ENCODE data around the gene CNTRL.
"Not testable (repeated sequence)": the region's sequence is repeated elsewhere in the genome, so short reads cannot be mapped to it uniquely, and the experiment has no call there.

The CNTRL gene, protein sequence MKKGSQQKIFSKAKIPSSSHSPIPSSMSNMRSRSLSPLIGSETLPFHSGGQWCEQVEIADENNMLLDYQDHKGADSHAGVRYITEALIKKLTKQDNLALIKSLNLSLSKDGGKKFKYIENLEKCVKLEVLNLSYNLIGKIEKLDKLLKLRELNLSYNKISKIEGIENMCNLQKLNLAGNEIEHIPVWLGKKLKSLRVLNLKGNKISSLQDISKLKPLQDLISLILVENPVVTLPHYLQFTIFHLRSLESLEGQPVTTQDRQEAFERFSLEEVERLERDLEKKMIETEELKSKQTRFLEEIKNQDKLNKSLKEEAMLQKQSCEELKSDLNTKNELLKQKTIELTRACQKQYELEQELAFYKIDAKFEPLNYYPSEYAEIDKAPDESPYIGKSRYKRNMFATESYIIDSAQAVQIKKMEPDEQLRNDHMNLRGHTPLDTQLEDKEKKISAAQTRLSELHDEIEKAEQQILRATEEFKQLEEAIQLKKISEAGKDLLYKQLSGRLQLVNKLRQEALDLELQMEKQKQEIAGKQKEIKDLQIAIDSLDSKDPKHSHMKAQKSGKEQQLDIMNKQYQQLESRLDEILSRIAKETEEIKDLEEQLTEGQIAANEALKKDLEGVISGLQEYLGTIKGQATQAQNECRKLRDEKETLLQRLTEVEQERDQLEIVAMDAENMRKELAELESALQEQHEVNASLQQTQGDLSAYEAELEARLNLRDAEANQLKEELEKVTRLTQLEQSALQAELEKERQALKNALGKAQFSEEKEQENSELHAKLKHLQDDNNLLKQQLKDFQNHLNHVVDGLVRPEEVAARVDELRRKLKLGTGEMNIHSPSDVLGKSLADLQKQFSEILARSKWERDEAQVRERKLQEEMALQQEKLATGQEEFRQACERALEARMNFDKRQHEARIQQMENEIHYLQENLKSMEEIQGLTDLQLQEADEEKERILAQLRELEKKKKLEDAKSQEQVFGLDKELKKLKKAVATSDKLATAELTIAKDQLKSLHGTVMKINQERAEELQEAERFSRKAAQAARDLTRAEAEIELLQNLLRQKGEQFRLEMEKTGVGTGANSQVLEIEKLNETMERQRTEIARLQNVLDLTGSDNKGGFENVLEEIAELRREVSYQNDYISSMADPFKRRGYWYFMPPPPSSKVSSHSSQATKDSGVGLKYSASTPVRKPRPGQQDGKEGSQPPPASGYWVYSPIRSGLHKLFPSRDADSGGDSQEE (N-terminal part only)

DNA sequence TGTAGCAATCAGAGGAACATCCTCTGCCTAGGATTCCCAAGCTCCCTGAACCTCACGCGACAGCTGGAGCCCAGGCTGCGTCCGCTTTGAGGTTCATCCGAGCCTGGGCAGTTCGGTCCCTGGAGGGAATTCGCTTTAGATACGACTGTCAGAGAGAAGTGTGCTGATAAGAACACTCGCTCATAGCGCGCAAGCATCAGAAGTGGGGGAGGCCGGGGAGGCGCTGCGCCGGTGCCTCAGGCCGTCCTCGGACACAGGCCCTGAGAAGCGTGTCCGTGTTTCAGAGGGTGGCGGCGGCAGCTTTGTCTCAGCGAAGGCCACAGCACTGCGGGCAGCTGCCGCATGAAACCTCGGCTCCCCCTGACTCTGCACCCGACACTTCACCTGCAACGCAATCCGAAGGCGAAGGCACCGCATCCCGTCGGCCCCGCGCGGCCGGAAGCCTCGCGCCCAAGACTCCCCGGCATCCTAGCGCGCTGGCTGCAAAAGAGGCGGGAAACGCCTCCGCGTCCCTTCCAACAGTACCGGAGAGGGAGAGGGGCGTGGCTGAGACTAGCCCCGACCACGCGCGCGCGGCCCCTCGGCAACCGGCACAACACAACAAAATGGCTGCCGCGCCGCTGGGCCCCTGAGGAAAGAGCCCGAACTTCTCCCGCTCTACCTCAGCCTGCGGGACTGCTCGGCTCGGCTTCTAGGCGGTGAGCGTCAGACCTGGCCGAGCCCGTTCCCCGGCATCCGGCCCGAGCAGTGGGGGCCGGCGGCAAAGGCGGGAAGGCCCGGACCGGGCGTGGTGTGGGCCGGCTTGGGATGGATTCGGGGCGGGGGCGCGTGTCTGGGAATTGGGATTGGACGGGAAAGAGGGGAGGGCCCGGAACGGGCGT is at the start of gene CNTRL:
CNTRL (plus strand) TSS at position 586 of the 881 bp plus-strand sequence. CDS start 13,372 bp downstream, outside the sequence.
- in situ Hi-C loops (cut with MboI; ENCODE audit: low sequenced_read_pairs), result no loop called here

DNA sequence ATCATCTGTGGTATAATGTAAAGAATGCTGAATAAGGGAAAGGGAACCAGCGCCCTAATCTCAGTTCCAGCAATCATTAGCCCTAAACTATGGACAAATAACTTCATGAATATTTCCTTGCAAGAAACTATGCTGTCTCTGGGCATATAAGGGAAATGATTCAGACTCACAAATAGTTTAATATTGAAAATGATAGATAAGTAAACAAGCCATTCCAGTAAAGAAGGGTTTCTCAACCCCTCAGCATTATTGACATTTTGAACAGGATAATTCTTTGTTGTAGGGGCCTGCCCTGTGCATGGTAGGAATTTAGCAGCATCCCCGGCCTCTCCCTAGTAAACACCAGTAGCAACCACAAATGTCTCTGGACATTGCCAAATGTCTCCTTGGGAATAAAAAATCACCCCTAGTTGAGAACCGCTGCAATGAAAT is 48.5 kb upstream of the CNTRL start:
- in situ Hi-C loops (cut with MboI; ENCODE audit: low sequenced_read_pairs), result no loop called here

DNA sequence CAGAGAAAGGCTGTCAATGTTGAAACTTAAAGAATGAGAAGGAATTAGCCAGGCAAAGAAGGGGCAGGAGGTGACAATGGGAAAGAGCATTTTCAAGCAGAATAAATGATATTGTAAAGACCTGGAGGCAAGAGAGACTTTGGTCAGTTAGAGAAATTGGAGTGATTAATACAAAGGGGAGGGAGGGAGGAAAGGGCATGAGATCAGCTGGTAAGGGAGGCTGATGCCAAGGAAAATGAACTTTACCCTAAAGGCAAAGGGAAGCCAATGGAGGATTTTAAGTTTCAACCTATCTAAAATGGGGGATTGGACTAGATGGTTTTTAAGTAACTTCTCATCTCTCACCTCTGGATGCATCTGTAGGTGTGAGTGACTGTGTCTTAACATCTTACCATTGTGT is 48.0 kb upstream of the CNTRL start:
- in situ Hi-C loops (cut with MboI; ENCODE audit: low sequenced_read_pairs), result no loop called here

DNA sequence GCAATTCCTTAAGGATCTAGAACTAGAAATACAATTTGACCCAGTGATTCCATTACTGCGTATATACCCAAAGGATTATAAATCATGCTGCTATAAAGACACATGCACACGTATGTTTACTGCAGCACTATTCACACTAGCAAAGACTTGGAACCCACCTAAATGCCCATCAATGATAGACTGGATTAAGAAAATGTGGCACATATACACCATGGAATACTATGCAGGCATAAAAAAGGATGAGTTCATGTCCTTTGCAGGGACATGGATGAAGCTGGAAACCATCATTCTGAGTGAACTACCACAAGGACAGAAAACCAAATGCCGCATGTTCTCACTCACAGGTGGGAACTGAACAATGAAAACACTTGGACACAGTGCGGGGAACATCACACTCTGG is 46.5 kb upstream of the CNTRL start:
- in situ Hi-C loops (cut with MboI; ENCODE audit: low sequenced_read_pairs), result not testable (repeated sequence)

DNA sequence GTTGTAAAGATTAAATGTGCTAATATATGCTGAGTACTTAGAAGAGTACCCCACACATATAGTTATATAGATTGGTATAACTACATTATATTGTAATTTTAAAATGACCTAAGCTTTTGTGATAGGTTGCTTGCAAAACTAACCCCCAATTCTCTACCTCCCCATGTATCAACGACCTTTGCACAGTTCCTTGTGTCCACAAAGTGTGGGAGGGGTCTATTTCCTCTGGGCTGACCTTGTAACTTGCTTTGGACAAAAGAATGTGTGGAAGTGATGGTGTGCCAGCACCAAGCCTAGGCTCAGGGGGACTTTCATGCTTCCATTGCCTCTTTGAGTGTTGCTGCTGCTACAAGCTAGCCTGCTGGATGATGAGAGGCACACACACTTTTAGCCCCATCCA is 45.3 kb upstream of the CNTRL start:
- in situ Hi-C loops (cut with MboI; ENCODE audit: low sequenced_read_pairs), result no loop called here

DNA sequence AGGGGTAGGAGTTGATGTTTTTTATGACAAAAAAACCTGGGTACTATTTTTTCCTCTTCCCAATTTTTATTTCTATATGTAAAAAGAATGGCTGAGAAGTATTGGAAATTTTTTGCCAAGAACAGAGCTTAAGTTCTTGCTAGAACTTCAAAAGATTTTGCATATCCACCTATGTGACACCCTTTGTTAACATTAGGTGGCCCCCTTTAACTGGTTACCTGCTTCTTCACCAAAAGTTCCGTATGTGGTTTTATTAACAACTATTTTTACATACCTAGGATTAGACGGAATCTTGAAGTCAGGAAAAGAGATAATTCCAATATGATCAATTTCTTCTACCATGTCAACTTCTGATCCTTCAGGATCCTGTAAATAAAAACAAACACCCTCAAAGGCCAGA is 40.2 kb upstream of the CNTRL start:
- in situ Hi-C loops (cut with MboI; ENCODE audit: low sequenced_read_pairs), result no loop called here

DNA sequence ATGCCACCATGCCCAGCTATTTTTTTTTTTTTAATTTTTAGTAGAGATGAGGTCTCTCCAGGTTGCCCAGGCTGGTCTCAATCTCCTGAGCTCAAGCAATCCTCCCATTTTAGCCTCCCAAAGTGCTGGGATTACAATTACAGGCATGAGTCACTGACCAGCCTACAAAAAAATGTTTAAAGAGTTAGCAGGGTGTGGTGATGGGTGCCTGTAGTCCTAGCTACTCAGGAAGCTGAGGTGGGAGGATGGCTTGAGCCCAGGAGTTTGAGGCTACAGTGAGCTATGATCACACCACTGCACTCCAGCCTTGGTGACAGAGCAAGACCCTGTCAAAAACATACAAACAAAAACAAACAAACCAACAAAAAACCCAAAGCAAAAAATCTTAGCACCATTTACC is 39.0 kb upstream of the CNTRL start:
- in situ Hi-C loops (cut with MboI; ENCODE audit: low sequenced_read_pairs), result not testable (repeated sequence)

DNA sequence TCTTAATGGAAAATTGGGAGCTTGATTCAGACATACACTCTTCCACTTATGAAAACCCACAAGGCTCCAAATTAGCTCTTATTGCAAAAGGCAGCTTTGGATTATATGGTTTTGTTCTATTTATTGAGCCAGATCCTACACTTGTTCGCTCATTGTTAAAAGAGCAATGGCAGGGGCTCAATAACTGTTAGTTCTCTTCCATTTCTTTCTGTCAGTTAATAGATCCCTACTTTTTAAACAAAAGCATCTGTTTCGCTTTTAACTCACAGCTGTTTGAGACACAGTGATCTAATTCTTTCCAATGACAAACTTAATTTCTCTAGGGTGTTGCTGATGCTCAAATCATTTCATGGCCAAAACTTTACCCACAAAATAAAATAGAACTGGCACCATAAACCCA is 36.4 kb upstream of the CNTRL start:
- in situ Hi-C loops (cut with MboI; ENCODE audit: low sequenced_read_pairs), result no loop called here

DNA sequence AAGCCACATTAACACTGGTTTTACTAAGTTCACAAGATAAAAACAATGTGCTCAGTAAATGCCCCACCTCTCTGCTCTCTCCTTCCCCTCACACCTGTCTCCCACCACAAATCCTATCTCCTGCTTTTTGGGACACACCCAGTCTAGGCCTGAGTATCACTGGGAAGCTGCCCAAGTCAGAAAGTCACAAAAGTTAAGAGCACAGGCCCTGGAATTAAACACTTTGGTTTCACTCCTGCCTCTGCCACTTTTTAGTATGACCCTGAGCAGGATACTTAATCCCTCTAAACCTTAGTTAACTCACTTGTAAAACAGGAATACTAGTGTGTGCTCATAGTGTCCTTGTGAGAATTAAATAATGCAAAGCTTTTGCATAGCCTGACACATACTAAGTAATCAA is 36.0 kb upstream of the CNTRL start:
- in situ Hi-C loops (cut with MboI; ENCODE audit: low sequenced_read_pairs), result no loop called here

DNA sequence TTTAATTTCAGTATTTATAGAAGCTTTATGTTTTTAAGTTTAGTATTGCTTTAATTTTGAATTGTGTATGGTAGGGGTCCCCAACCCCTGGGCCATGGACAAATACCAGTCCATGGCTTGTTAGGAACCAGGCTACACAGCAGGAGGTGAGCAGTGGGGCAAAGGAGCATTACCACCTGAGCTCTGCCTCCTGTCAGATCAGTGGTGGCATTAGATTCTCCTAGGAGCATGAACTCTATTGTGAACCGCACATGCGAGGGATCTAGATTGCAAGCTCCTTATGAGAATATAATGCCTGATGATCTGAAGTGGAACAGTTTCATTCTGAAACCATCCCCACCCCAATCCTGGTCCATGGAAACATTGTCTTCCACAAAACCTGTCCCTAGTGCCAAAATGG is 26.6 kb upstream of the CNTRL start:
- in situ Hi-C loops (cut with MboI; ENCODE audit: low sequenced_read_pairs), result no loop called here

DNA sequence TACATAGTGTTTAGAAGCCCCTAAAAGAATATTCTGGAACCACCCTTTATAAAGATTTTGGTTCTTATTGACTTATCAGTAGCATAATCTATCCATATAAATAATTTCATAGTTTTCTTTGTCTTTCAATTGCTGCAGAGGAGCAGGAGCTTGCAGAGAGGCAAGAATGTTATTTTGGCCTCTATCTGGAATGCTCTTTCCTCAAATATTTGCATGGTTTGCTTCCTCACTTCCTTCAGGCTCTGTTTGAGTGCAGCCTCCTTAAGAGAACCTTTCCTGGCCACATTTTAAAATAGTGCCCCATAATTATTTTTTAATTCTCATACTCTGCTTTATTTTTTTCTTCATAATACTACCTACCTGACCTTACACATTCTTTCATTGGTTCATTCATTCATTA is 26.1 kb upstream of the CNTRL start:
- in situ Hi-C loops (cut with MboI; ENCODE audit: low sequenced_read_pairs), result no loop called here

DNA sequence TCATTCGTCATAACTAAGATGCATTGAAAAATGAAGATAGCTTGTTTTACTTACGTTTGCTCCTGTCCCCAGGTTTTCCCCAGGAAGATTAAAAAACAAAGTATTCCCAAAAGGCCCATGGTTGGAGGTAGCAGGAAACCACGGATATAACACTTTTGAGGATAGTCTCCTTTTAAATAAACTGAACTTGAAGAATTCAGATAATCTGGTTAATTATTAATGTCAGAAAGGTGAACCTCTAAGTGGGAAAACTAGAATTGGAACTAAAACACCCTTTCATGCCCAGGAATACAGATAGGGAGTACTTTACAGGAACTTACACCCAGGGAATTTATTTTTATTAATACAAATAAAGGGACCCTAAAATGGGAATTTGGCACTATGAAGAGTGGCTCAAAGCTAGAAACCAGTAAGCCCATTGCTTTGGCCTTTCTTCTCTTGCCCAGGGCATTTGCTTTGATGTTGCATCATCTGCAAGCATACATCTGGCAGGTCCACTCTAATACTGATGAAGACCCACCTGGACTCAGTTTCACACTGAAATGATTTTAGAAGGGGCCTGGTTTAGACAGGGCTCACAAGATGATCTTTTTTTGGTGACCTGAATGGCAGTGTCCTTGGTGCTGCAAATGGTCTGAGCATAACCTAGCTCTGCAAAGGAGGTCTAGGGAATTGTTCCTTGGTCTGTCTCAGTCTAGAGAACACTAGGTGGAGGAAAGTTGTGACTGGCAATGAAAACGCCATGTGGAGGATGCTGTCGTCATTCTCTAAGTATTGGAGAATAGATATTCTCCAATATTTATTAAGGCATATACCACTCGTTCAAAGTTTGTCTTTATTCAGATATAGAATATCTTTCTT is 24.4 kb upstream of the CNTRL start, which contains the start of gene C5:
C5 (minus strand) TSS at position 148 of the 861 bp plus-strand sequence; CDS start at position 119, 29 bp downstream.
- in situ Hi-C loops (cut with MboI; ENCODE audit: low sequenced_read_pairs), result no loop called here

DNA sequence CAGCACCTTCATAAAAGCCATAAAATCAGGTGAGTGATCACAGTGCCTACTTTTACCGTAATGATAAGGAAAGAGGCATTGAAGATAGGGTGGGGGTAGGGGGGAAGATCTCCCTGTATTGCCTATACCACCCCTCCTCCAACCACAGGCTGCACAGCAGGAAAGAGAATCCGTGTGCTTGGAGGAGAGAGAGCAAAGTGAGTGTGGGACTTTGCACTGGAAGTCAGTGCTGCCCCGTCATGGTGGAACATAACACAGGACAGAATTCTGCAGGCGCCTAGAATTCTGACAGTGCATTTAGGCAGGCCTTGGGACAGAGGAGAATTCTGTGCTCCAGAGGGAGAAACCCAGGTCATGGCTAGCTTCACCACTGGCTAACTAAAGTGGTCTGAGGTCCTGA is 21.2 kb upstream of the CNTRL start:
- in situ Hi-C loops (cut with MboI; ENCODE audit: low sequenced_read_pairs), result no loop called here

DNA sequence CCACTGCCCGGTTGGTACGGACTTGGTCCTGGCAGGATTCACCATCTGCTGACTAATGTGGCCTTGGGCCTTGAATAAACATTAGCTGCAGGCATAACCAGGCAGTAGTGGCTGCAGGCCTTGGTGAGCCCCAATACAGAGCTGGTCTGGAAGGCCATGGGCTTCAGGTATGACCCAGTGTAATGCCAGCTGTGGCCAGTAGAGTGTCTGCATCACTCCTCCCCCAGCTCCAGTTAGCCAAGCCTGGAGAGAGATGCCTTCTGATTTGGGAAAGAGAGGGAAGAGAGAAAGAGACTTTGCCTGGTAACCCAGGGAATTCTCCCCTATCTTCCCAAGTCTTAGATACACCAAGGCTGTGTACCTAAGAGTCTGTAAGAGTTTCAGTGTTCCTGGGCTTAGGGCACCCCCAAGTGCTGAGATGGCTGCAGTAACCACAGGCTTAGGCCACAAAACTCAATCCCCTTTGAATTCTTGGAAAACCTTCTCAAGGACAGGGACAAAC is 19.1 kb upstream of the CNTRL start:
- in situ Hi-C loops (cut with MboI; ENCODE audit: low sequenced_read_pairs), result no loop called here

DNA sequence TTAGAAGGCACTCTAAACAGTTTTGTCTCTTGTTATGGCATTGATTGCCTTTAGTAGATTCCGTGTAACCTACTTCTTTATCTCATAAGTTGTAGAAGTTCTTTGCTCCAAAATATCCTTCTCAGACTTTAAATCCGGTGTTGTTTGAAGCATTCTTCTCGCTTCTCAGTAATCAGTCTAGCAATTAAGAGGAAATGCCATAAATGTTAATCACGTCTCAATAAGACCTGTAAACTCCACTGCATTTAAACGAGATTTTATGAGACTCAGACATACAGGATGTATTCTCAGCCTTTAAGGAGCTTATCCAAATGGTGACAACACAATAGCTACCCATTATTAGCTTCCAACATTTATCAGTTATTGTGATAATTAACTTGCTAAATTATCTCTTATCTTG is 16.9 kb upstream of the CNTRL start:
- in situ Hi-C loops (cut with MboI; ENCODE audit: low sequenced_read_pairs), result no loop called here

DNA sequence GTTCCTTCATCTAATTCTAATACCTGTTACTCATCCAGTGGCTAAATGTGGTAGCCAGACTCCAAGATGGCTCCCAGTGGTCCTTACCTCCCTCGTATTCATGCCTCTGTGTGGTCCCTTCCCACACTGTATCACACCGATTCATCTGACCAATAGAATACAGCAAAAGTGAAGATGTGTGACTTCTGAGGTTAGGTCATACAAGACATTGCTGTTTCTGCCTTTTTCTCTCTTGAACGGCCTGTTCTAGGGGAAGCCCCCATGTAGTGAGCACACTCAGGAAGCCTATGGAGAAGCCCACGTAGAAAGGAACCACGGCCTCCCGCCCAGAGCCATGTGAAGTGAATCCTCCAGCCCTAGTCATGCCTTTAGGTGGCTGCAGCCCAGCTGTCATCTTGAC is 15.2 kb upstream of the CNTRL start:
- in situ Hi-C loops (cut with MboI; ENCODE audit: low sequenced_read_pairs), result no loop called here

DNA sequence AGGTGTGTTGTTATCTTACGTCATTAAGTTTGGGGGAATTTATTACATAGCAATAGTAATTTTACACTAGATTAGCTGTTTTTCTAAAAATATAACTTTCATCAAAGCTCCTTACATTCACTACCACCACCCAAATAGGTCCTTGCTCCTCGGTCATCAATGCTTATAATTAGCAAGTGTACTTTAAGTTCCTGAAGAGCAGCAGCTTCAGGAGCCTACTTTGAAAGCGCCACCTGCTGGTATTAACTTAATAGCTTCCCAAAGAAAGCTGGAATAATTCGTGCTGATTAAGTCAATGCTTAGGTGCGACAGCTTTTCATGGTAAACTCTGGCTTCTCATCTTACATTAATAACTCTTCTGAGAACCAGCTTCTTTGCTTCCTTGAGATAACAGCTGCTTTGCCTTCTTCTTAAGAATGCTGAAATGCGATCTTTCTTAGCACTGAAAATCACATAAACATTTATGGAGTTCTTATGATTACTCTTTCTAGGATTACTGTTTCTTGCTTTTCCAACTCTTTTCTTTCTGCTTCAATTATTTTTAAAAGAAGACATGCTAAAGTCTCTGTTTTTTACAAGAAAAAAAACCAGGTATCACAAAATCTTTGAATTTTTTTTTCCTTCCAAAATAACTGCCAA is 14.6 kb upstream of the CNTRL start:
- in situ Hi-C loops (cut with MboI; ENCODE audit: low sequenced_read_pairs), result no loop called here

DNA sequence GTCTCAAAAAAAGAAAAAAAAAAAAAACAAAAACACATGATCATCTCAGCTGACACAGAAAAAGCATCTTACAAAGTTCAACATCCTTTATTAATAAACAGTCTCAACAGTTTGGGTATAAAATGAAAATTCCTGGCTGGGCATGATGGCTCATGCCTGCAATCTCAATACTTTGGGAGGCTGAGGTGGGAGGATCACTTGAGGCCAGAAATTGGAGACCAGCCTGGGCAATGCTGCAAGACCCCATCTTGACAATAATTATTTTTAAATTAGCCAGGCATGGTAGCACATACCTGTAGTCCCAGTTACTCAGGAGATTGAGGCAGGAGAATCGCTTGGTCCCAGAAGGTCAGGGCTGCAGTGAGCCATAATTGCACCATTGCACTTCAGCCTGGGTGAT is 7.9 kb upstream of the CNTRL start:
- in situ Hi-C loops (cut with MboI; ENCODE audit: low sequenced_read_pairs), result no loop called here

DNA sequence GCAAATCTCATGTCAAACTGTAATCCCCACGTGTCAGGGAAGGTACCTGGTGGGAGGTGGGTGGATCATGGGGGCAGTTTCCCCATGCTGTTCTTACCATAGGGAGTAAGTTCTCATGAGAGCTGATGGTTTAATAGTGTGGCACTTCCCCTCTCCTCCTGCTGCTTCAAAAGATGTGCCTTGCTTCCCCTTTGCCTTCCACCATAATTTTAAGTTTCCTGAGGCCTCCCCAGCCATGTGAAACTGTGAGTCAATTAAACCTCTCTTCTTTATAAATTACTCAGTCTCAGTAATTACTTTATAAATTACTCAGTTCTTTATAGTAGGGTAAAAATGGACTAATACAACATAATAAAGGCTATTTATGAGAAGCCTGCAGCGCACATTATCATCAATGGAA is 7.1 kb upstream of the CNTRL start:
- in situ Hi-C loops (cut with MboI; ENCODE audit: low sequenced_read_pairs), result no loop called here
